ENCODE results near the gene DHRS1.

DHRS1 gene

DNA sequence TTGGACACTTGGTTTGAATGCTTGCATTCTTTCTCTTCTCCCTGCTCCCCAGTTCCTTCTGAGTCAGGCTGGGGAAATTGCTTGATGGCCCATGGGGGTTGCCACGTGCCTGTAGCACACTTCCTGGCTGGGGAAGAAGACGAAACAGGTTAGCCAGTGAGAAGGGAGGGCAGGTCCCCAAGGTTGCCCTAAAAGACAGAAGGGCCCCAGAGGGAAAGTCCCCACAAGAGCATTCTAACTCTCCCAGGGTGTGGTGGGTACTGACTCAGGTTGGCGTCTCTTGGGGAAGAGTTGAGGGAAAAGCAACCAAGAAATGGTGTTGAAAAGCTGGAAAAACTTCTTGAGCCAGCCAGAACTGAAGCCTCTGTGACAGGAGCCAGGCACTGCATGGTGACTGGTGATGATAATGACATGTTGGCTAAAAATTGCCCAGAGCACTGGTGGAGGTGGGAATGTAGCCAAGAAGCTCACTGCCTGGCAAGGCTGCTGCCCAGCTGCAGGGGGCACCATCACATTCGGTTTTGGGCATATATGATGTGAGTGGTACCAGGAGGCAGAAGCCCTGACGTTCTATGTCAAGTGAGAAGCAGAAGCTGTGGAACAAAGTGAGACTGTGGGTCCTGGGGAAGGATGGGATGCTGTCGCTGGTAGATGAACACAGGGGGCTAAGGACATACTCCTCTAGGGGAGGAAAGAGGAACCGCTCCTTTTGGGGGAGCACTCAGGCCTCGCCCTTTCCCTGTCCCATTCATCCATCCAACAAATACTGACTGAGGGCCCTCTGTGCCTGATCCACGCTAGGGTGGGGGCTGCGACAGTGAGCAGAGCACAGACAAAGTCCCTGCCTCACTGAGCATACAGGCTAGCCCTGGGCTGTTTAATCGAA, 20.0 kb downstream of the DHRS1 start:
- no peaks in the 10 kb centered on the region for H3K27me3 ChIP-seq
- TF ChIP-seq, protein P1, sequence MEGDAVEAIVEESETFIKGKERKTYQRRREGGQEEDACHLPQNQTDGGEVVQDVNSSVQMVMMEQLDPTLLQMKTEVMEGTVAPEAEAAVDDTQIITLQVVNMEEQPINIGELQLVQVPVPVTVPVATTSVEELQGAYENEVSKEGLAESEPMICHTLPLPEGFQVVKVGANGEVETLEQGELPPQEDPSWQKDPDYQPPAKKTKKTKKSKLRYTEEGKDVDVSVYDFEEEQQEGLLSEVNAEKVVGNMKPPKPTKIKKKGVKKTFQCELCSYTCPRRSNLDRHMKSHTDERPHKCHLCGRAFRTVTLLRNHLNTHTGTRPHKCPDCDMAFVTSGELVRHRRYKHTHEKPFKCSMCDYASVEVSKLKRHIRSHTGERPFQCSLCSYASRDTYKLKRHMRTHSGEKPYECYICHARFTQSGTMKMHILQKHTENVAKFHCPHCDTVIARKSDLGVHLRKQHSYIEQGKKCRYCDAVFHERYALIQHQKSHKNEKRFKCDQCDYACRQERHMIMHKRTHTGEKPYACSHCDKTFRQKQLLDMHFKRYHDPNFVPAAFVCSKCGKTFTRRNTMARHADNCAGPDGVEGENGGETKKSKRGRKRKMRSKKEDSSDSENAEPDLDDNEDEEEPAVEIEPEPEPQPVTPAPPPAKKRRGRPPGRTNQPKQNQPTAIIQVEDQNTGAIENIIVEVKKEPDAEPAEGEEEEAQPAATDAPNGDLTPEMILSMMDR (IDR thresholded peaks at IDR 0.05): no peak
- no peaks in the 10 kb centered on the region for H3K4me1 ChIP-seq
- H3K9me3 ChIP-seq: no peaks in the 10 kb centered on the region
- H3K27ac ChIP-seq: no peak overlapping the region
- intact Hi-C loops (cut with DNase I; ENCODE audit: low total_unique reads): no loop called here
- no peaks in the 10 kb centered on the region for H3K36me3 ChIP-seq
- H3K4me3 ChIP-seq: no peak overlapping the region
- DNase-seq: no peak

DNA sequence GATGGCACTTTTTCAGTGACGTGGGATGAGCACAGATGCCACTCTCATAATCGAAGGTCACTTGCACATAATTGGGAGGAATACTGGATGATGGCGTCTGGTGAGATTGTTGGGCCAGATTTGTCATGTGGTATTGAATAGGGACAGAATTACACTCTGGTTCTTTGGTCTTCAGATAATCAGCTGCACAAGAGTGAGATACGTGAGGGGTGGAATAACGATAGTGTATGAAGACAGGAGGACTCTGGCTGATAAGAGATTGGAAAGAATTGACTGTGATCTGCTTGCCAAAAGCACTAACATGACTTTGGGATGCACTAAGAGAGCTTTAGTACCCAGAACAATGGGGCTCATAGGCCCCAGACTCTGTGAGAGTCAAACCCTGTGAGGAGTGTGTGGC, 21.2 kb downstream of the DHRS1 start:
- H3K4me1 ChIP-seq: no peaks in the 10 kb centered on the region

DNA sequence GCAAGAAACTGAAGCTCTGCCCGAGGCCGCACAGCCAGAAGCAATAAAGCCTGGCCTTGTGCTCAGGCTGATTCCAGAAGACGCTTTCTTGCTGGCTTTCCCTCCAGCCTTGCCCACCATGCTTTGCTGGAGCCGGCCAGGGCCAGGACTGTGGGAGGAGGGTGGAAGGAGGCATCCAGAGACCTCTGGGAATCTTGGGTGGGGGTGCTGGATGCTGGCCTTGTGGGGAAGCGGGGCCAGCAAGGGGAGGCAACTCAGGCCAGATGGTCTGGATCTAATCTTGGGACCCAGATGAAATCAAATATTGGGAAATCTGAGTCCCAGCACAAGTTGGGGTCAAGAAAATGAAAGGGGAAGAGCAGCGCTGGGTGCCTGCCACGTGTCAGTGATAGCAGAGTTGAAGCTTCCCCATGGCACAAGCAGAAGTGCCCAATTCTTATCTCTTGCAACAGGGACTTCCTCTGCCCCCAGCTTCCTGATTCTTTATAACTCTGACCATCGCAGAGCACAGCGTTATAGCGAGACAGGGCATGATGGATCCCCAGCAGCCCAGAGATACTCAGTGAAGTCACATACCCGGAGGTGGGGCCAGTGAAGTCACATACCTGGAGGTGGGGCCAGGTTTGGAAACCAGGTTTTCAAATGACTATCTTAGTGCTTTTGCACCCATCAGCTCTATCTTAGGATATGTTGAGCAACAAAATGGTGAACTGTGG, 21.8 kb downstream of the DHRS1 start:
- TF ChIP-seq, protein P1 (IDR thresholded peaks at IDR 0.05): no peak
- H3K27ac ChIP-seq: no peak overlapping the region
- no peak overlapping the region for H3K4me3 ChIP-seq
- intact Hi-C loops (cut with DNase I; ENCODE audit: low total_unique reads): no loop called here
- no peaks in the 10 kb centered on the region for H3K4me1 ChIP-seq
- no peaks in the 10 kb centered on the region for H3K27me3 ChIP-seq
- DNase-seq: peak in 1 of 2 donors; percentile 28
- H3K9me3 ChIP-seq: no peaks in the 10 kb centered on the region
- H3K36me3 ChIP-seq: no peaks in the 10 kb centered on the region

More for the DNA sequence above, 21.2 kb downstream of the DHRS1 start:
- TF ChIP-seq, protein P1 (IDR thresholded peaks at IDR 0.05): no peak
- Histone ChIP-seq H3K36me3 (no peaks in the 10 kb centered on the region), H3K9me3 (no peaks in the 10 kb centered on the region), H3K27ac (no peak overlapping the region), H3K27me3 (no peaks in the 10 kb centered on the region), H3K4me3 (no peak overlapping the region)
- DNase-seq: no peak
- intact Hi-C loops (cut with DNase I; ENCODE audit: low total_unique reads): no loop called here

DNA sequence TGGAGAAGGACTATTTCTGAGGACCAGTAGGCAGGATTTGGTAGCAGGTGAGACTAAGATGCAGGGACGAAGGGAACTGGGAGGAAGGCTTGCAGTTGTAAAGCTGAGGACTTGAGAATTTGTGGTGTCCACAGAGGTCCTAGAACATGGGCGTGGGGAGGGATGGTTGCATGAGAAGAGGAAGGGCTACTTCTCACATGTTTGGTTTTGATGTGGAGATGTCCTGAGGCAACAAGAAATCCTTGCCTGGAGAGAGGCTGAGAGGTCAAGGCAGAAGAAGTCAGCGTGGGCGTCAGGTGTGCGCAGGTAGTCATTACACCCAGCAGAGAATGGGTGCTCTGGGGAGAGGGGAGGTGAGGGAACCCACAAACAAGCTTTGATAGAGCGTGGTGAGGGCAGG, 22.5 kb downstream of the DHRS1 start:
- H3K9me3 ChIP-seq: no peaks in the 10 kb centered on the region
- TF ChIP-seq, protein P1 (IDR thresholded peaks at IDR 0.05): no peak
- peaks cover 0 to under 1% (median under 1%) of the 10 kb centered on the region in 4 donors for H3K4me1 ChIP-seq
- no peak overlapping the region for H3K27ac ChIP-seq
- no peaks in the 10 kb centered on the region for H3K27me3 ChIP-seq
- no peak for DNase-seq
- intact Hi-C loops (cut with DNase I; ENCODE audit: low total_unique reads): no loop called here
- no peak overlapping the region for H3K4me3 ChIP-seq
- no peaks in the 10 kb centered on the region for H3K36me3 ChIP-seq

DNA sequence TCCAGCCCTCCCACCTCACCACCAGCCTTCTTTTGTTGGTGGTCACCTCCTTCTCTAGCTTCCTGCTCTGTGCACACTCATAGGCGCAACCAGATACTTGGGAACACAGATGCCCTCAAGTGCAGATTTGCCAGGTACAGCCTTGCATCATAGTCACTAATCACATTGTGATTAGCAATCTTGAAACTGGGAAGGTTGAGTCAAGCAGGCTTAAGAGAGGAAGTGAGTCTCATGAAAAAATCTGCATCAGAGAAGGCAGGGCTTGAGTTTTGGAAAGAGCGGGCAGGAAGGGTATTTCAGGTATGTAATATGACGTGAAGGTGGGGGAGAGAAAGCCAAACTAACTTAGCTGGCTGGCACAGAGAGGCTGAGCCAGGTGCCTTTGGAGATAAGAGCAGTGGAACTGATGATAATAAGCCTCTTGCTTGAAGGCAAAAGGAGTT, 25.5 kb downstream of the DHRS1 start:
- no peak overlapping the region for H3K4me3 ChIP-seq
- DNase-seq: no peak
- TF ChIP-seq, protein P1 (IDR thresholded peaks at IDR 0.05): no peak
- intact Hi-C loops (cut with DNase I; ENCODE audit: low total_unique reads): no loop called here
- H3K9me3 ChIP-seq: no peaks in the 10 kb centered on the region
- peaks cover 0 to 12% (median 8%) of the 10 kb centered on the region in 4 donors for H3K4me1 ChIP-seq
- no peaks in the 10 kb centered on the region for H3K27me3 ChIP-seq
- peaks cover 0 to 10% (median 2%) of the 10 kb centered on the region in 3 donors for H3K36me3 ChIP-seq
- no peak overlapping the region for H3K27ac ChIP-seq

All from tibial artery (tissue), 4 donors.